ENCODE measurements around the gene ACIN1. TPM values are rescaled to one million over a fixed set of nuclear protein-coding genes. Genes with fewer than 3 reads are reported as not detected.

Gene ACIN1
- total and polyA plus RNA-seq, 2 of the 13 experiments (the other 11 are each of a cell fraction or from before 2014, with no cell fraction given) = 165 to 183 TPM

- no peak for TF ChIP-seq TAF15 (IDR thresholded peaks at IDR 0.05; ENCODE audit: low read depth, low read length, poor library complexity, severe bottlenecking)
- TF ChIP-seq IKZF1 (IDR thresholded peaks at IDR 0.05) = no peak
- TF ChIP-seq ZNF512B (CRISPR knock-in tag; IDR thresholded peaks at IDR 0.05; ENCODE audit: borderline replicate concordance) = 0 out of 2 replicates have a peak, but pooled peaks have one; percentile 13
- TF ChIP-seq ZBTB21 (CRISPR knock-in tag; IDR thresholded peaks at IDR 0.05) = no peak
- TF ChIP-seq ZNF121 (CRISPR knock-in tag; IDR thresholded peaks at IDR 0.05) = no peak
- no peak for TF ChIP-seq RBM22 (optimal IDR thresholded peaks at IDR 0.05; ENCODE audit: low read length)
- TF ChIP-seq ZNF569 (CRISPR knock-in tag; IDR thresholded peaks at IDR 0.05; ENCODE audit: borderline replicate concordance) = no peak
- peak; percentile 31; the same call in 1 of the 2 replicates for TF ChIP-seq ELF4 (CRISPR knock-in tag; IDR thresholded peaks at IDR 0.05; ENCODE audit: borderline replicate concordance)
- no peak; the same call in 1 of the 2 replicates for TF ChIP-seq ZNF792 (CRISPR knock-in tag; IDR thresholded peaks at IDR 0.05)
- no peak for TF ChIP-seq FOSL1 (CRISPR knock-in tag; IDR thresholded peaks at IDR 0.05; ENCODE audit: borderline replicate concordance)
- TF ChIP-seq SKI (IDR thresholded peaks at IDR 0.05; ENCODE audit: partially characterized antibody) = no peak
- no peak; the same call in 1 of the 2 replicates for TF ChIP-seq HOMEZ (CRISPR knock-in tag; IDR thresholded peaks at IDR 0.05; ENCODE audit: low read depth)
- TF ChIP-seq ZNF790 (CRISPR knock-in tag; IDR thresholded peaks at IDR 0.05; ENCODE audit: borderline replicate concordance) = no peak; the same call in 1 of the 2 replicates
- TF ChIP-seq KDM4B (CRISPR knock-in tag; IDR thresholded peaks at IDR 0.05) = no peak
- no peak for TF ChIP-seq SMARCC2 (IDR thresholded peaks at IDR 0.05)
- TF ChIP-seq KLF6 (CRISPR knock-in tag; IDR thresholded peaks at IDR 0.05) = no peak
- TF ChIP-seq THRA (CRISPR knock-in tag; IDR thresholded peaks at IDR 0.05; ENCODE audit: borderline replicate concordance) = peak; percentile 40; the same call in 1 of the 2 replicates
- no peak for TF ChIP-seq CERS6 (CRISPR knock-in tag; IDR thresholded peaks at IDR 0.05)
- peak; percentile 90 for TF ChIP-seq ZSCAN31 (CRISPR knock-in tag; IDR thresholded peaks at IDR 0.05; ENCODE audit: low read depth)
- no peak; the same call in 1 of the 2 replicates for TF ChIP-seq ZNF724P (CRISPR knock-in tag; IDR thresholded peaks at IDR 0.05; ENCODE audit: borderline replicate concordance)
- TF ChIP-seq ARHGAP35 (CRISPR knock-in tag; IDR thresholded peaks at IDR 0.05; ENCODE audit: borderline replicate concordance) = no peak
- TF ChIP-seq NFE2L2 (IDR thresholded peaks at IDR 0.05; ENCODE audit: low read length) = no peak
Measured at GRCh38 chr14:23009939-23010726, 84.8 kb downstream of the ACIN1 start, which contains the start of gene C14orf93 (continued).

Data from HepG2 (cell line).